Heart left ventricle (tissue), 13 donors: ENCODE data around the gene SCEL.

ENCODE experiments used
- CTCF ChIP-seq, 12 donors: fragments of 200-600 bp; sonication (generic) in 4 of 12; IDR thresholded peaks; one replicate each; pipeline versions ENCODE4 v1.5.0 to v1.8.0; 2018 to 2022; ENCODE audit warnings: antibody characterized with exemption in 12 of 12, mild to moderate bottlenecking in 5 of 12
- POLR2A ChIP-seq, 2 donors: fragments of 450-650 bp; IDR thresholded peaks; one replicate each; pipeline ENCODE4 v1.6.1; 2017; ENCODE audit warnings: antibody characterized with exemption in 2 of 2, mild to moderate bottlenecking in 2 of 2, moderate library complexity in 2 of 2
- donor health status: ischemic (EF 13 %, LVEDD 7.1; RV severe dilation, severe dysfunction).
- donor health status: DM: no; HTN: yes; CAD: no.
- donor health status: DM: no; HTN: no; CAD: no.
- donor health status: ischemic (EF 25% LVEDD 6.9; RV normal size, moderate dysfunction).
- donor health status: ischemic (EF 25% LVEDD 5.7; RV mildly dilated, moderate dysfunction).
- donor health status: ischemic (EF 35%, LVEDD 5.7; RV mildly dilated, moderate dysfunction).
- donor health status: nonischemic (EF 11% LVEDD 7.7; RV severe dilation, severe dysfunction).
- donor health status: DM: yes; HTN: yes; CAD: no.
- donor health status: PGD.
- donor health status: ischemic (EF 29% LVEDD 5.4; RV normal size, mild dysfunction).
- donor health status: nonischemic (EF 23%, LVEDD 6.1; RV moderate dilation, normal function).

- TF ChIP-seq CTCF (IDR thresholded peaks at IDR 0.05) (no peak), POLR2A (IDR thresholded peaks at IDR 0.05) (no peak)
These were observed 48.6 kb downstream of the SCEL start for GRCh38 chr13:77584106-77584505.
